ENCODE measurements around the gene AMOTL2. TPM values are rescaled to one million over a fixed set of nuclear protein-coding genes. Genes with fewer than 3 reads are reported as not detected.

Gene AMOTL2
- total and polyA plus RNA-seq, 7 donors, result 4.0 to 36.6 (median 16.5) TPM

DNA sequence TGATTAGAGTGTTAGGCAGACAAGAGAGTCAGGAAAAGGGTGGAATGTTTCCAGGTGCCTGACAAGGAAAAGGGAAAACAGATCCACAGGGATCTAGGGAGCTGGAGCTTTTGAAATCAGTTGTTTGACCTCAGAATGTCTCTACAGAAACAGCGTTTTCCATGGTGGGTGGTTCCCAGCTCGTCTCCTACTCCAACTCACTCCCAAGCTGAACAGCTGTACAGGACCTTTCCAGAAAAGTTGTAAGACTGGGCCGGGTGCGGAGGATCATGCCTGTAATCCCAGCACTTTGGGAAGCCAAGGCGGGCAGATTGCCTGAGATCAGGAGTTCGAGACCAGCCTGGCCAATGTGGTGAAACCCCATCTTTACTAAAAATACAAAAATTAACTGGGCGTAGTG lies 67.9 kb downstream of the AMOTL2 start:
- TF ChIP-seq, protein P1, sequence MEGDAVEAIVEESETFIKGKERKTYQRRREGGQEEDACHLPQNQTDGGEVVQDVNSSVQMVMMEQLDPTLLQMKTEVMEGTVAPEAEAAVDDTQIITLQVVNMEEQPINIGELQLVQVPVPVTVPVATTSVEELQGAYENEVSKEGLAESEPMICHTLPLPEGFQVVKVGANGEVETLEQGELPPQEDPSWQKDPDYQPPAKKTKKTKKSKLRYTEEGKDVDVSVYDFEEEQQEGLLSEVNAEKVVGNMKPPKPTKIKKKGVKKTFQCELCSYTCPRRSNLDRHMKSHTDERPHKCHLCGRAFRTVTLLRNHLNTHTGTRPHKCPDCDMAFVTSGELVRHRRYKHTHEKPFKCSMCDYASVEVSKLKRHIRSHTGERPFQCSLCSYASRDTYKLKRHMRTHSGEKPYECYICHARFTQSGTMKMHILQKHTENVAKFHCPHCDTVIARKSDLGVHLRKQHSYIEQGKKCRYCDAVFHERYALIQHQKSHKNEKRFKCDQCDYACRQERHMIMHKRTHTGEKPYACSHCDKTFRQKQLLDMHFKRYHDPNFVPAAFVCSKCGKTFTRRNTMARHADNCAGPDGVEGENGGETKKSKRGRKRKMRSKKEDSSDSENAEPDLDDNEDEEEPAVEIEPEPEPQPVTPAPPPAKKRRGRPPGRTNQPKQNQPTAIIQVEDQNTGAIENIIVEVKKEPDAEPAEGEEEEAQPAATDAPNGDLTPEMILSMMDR (IDR thresholded peaks at IDR 0.05), result no peak
- ATAC-seq, result no peak
- H3K27me3 ChIP-seq (ENCODE audit: insufficient read depth in 3 of 3, low read length in 2 of 3), result no peaks in the 10 kb centered on the region
- intact Hi-C loops (cut with DNase I), result loop anchor here in 1 of 2 donors (5.0 kb wide), 1 partner anchor 94 kb away; no protein-coding TSS in a partner anchor
- peaks cover 13% of the 10 kb centered on the region for H3K4me1 ChIP-seq
- no peaks in the 10 kb centered on the region for H3K36me3 ChIP-seq (ENCODE audit: insufficient read depth in 1 of 2, low read depth in 1 of 2)
- DNase-seq, result no peak
- H3K27ac ChIP-seq, result no peak overlapping the region
- no peaks in the 10 kb centered on the region for H3K9me3 ChIP-seq
- H3K4me3 ChIP-seq, result no peak overlapping the region
- 38 to 45% (median 38%) methylated on average over 7 of the region's 7 CpGs for WGBS, 3 donors

Other genes starting within 250 kb of the AMOTL2 start
- gene RYK, start 123.6 kb downstream of the AMOTL2 start, total RNA-seq, result 10 to 100 TPM; 25.0 to 35.4 (median 28.3) TPM
- gene RYK, start 123.6 kb downstream of the AMOTL2 start, polyA plus RNA-seq, result 10 to 100 TPM; 19.7 to 32.8 (median 24.4) TPM
- gene ANAPC13, start 111.5 kb upstream of the AMOTL2 start, total RNA-seq, result 10 to 100 TPM; 48.6 to 65.8 (median 63.5) TPM
- 10 to 100 TPM; 68.7 to 73.7 (median 71.5) TPM for gene ANAPC13, start 111.5 kb upstream of the AMOTL2 start, polyA plus RNA-seq
- gene CEP63, start 111.6 kb upstream of the AMOTL2 start, total RNA-seq, result 10 to 100 TPM; 26.6 to 37.9 (median 30.6) TPM
- gene CEP63, start 111.6 kb upstream of the AMOTL2 start, polyA plus RNA-seq, result 10 to 100 TPM; 26.5 to 51.3 (median 28.0) TPM